ENCODE measurements around the gene TRIM74. TPM values are rescaled to one million over a fixed set of nuclear protein-coding genes. Genes with fewer than 3 reads are reported as not detected.

Gene TRIM74
- total and polyA plus RNA-seq, 9 of the 15 experiments (the other 6 are each of a cell fraction or from before 2014, with no cell fraction given) = not detected

DNA sequence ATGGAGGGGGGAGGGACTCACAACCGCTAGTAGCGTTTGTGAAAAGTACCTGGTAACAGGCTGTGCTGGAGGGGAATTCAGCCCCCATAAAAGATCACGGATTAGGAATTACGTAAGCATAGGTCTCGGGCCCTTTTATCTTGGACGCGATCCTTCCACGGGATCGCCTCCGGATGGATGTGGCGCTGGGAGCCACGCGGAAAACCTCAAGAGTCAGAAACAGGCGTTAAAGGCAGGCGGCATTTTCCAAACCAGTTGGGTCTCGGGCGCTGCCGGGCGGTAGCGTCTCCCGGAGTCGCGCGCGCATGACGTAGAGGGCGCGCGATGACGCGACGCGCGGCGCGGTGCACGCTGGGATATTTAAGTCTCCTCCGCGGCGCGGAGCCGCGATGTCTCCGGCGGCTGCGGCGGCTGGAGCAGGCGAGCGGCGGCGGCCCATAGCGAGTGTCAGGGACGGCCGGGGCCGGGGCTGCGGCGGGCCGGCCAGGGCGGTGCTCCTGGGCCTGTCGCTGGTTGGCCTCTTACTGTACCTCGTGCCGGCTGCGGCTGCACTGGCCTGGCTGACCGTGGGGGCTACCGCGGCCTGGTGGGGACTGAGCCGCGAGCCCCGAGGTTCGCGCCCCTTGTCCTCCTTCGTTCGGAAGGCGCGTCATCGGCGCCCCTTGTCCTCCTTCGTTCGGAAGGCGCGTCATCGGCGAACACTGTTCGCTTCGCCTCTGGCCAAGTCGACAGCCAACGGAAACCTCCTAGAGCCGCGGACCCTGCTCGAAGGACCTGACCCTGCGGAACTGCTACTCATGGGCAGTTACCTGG, 44.3 kb downstream of the TRIM74 start, which contains the start of gene POM121 (continued):
- TF ChIP-seq SMARCE1 (IDR thresholded peaks at IDR 0.05) = no peak
- TF ChIP-seq ZNF263 (CRISPR knock-in tag; IDR thresholded peaks at IDR 0.05; ENCODE audit: borderline replicate concordance) = peak; percentile 38; the same call in 1 of the 2 replicates
- peak; percentile 85 to 93; a peak in 2 of 4 replicates for TF ChIP-seq SIN3A (IDR thresholded peaks at IDR 0.05; ENCODE audit: borderline replicate concordance in 2 of 2, control insufficient read depth in 1 of 2, low read depth in 2 of 2, low read length in 2 of 2)
- TF ChIP-seq ZNF134 (CRISPR knock-in tag; conservative IDR thresholded peaks at IDR 0.05) = no peak
- TF ChIP-seq NFE2 (IDR thresholded peaks at IDR 0.05; ENCODE audit: low read depth) = no peak
- TF ChIP-seq MEF2A (IDR thresholded peaks at IDR 0.05; ENCODE audit: control insufficient read depth, low read depth, low read length) = no peak
- TF ChIP-seq NONO (IDR thresholded peaks at IDR 0.05; ENCODE audit: low read depth in 2 of 2, low read length in 1 of 2) = peak in 1 of 2 experiments; percentile 80
- no peak for TF ChIP-seq ZNF644 (tag; IDR thresholded peaks at IDR 0.05; ENCODE audit: low read depth)
- TF ChIP-seq MCM5 (IDR thresholded peaks at IDR 0.05; ENCODE audit: low read depth) = no peak
- TF ChIP-seq, protein P1, sequence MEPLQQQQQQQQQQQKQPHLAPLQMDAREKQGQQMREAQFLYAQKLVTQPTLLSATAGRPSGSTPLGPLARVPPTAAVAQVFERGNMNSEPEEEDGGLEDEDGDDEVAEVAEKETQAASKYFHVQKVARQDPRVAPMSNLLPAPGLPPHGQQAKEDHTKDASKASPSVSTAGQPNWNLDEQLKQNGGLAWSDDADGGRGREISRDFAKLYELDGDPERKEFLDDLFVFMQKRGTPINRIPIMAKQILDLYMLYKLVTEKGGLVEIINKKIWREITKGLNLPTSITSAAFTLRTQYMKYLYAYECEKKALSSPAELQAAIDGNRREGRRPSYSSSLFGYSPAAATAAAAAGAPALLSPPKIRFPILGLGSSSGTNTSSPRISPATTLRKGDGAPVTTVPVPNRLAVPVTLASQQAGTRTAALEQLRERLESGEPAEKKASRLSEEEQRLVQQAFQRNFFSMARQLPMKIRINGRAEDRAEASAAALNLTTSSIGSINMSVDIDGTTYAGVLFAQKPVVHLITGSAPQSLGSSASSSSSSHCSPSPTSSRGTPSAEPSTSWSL (CRISPR knock-in tag; IDR thresholded peaks at IDR 0.05; ENCODE audit: borderline replicate concordance) = 0 out of 2 replicates have a peak, but pooled peaks have one; percentile 6
- 0 out of 2 replicates have a peak, but pooled peaks have one; percentile 29 for TF ChIP-seq SAFB (IDR thresholded peaks at IDR 0.05; ENCODE audit: borderline replicate concordance, low read depth, low read length)
- no peak for TF ChIP-seq SIRT6 (IDR thresholded peaks at IDR 0.05; ENCODE audit: low read depth, low read length)
- TF ChIP-seq, protein P2, sequence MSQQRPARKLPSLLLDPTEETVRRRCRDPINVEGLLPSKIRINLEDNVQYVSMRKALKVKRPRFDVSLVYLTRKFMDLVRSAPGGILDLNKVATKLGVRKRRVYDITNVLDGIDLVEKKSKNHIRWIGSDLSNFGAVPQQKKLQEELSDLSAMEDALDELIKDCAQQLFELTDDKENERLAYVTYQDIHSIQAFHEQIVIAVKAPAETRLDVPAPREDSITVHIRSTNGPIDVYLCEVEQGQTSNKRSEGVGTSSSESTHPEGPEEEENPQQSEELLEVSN (IDR thresholded peaks at IDR 0.05; ENCODE audit: borderline replicate concordance in 1 of 2, extremely low read depth in 1 of 2, insufficient read depth in 1 of 2, insufficient read length in 1 of 2, low read depth in 1 of 2, low read length in 1 of 2, poor library complexity in 1 of 2, severe bottlenecking in 1 of 2) = peak; percentile 35 to 71
- 0 out of 2 replicates have a peak, but pooled peaks have one; percentile 64 for TF ChIP-seq CHCHD3 (CRISPR knock-in tag; IDR thresholded peaks at IDR 0.05)
- TF ChIP-seq ZFP36 (IDR thresholded peaks at IDR 0.05; ENCODE audit: low read depth, low read length, partially characterized antibody) = no peak
- TF ChIP-seq, protein P3, sequence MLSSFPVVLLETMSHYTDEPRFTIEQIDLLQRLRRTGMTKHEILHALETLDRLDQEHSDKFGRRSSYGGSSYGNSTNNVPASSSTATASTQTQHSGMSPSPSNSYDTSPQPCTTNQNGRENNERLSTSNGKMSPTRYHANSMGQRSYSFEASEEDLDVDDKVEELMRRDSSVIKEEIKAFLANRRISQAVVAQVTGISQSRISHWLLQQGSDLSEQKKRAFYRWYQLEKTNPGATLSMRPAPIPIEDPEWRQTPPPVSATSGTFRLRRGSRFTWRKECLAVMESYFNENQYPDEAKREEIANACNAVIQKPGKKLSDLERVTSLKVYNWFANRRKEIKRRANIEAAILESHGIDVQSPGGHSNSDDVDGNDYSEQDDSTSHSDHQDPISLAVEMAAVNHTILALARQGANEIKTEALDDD (IDR thresholded peaks at IDR 0.05) = peak; percentile 78
- TF ChIP-seq NCOA6 (IDR thresholded peaks at IDR 0.05) = no peak
- TF ChIP-seq SP1 (CRISPR knock-in tag; IDR thresholded peaks at IDR 0.05) = peak; percentile 41; the same call in 1 of the 2 replicates
- 0 out of 2 replicates have a peak, but pooled peaks have one; percentile 47 for TF ChIP-seq ZNF764 (CRISPR knock-in tag; IDR thresholded peaks at IDR 0.05; ENCODE audit: low read depth)
- peak; percentile 54 for TF ChIP-seq KLF13 (tag; IDR thresholded peaks at IDR 0.05; ENCODE audit: borderline replicate concordance, low read depth)
- TF ChIP-seq KAT7 (CRISPR knock-in tag; IDR thresholded peaks at IDR 0.05; ENCODE audit: borderline replicate concordance) = peak; percentile 73

Data from K562 (cell line).